GM20000 (cell line): ENCODE data around the gene CAV3.

Experiments
- DNase-seq: peaks from one replicate; pipeline ENCODE4 v3.0.0; 2012; ENCODE audit warnings: low spot score
- CTCF ChIP-seq: IDR thresholded peaks from 2 replicates; pipeline ENCODE4 v1.5.1; 2012; ENCODE audit warnings: mild to moderate bottlenecking, control low read depth; ENCODE audit errors: extremely low read depth, missing control alignments

CAV3 gene

GRCh38 chr3:8765528-8765927 lies 31.9 kb downstream of the CAV3 start:
- no peak for DNase-seq
- no peak for TF ChIP-seq CTCF

- no peak for DNase-seq
- no peak for TF ChIP-seq CTCF
Measured at GRCh38 chr3:8766148-8766547, 32.5 kb downstream of the CAV3 start.

- no peak for TF ChIP-seq CTCF
- DNase-seq, result no peak
Measured at GRCh38 chr3:8767256-8767666, 33.7 kb downstream of the CAV3 start.

GRCh38 chr3:8767667-8768363 lies 34.2 kb downstream of the CAV3 start:
- peak; percentile 33 for TF ChIP-seq CTCF
- peak; percentile 88 for DNase-seq

GRCh38 chr3:8768364-8769087 lies 34.9 kb downstream of the CAV3 start:
- TF ChIP-seq CTCF, result no peak
- peak; percentile 81 for DNase-seq

GRCh38 chr3:8769088-8769822 lies 35.7 kb downstream of the CAV3 start, which contains the start of gene OXTR:
TSS of gene OXTR (minus strand) at chr3:8769613. CDS start at chr3:8768187, 1,426 bp downstream.
- DNase-seq, result peak; percentile 92

More at GRCh38 chr3:8769088-8769822, 35.7 kb downstream of the CAV3 start, which contains the start of gene OXTR:
- TF ChIP-seq CTCF, result peak; percentile 97
